NCI-H2081 treated with DMSO at 0.1 percent for 48 hours (cell line): Measurements from ENCODE around the gene WRAP73.

ENCODE experiments used
- DNase-seq: peaks from one replicate; lab custom pipeline; 2025; lab: John Stamatoyannopoulos, UW

The WRAP73 gene

DNA sequence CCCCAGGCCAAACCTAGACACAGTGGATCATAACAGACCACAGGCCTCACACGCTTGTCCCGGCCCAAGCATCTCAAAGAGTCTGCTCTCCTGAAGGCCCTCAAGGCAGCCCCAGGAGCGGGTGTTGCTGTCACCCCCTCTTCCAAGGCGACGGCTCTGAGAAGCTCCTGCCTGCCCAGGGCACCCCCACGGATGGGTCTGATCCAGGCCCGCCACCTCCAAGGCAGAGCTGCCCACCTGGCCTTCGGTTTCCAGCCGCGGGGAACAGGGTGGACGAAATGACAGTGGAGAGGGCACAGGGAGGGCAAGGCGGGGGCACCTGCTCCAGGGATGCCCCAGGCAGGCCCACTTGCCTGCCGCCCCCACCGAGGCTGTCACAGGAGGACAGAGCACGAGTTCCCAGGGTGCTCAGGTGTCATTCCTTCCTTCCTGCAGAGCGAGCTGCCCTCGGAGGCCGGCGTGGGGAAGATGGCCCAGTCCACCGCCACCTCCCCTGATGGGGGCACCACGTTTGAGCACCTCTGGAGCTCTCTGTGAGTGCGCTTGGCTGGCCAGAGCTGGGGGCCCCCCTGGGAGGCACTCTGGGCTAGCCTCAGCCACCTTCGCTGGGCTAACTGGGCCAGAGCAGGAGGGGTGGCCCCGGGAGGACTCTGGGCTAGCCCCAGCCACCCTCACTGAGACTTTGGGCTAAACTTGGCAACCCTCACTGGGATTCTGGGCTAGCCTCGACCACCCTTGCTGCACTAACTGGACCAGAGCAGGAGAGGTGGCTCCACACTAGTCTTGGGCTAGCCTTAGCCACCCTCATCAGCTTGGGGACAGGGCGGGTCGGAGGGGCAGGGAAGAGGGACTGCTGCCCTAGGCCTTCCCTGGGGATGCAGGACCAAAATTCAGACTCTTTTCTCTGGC, 32.2 kb upstream of the WRAP73 start:
- no peak for DNase-seq

DNA sequence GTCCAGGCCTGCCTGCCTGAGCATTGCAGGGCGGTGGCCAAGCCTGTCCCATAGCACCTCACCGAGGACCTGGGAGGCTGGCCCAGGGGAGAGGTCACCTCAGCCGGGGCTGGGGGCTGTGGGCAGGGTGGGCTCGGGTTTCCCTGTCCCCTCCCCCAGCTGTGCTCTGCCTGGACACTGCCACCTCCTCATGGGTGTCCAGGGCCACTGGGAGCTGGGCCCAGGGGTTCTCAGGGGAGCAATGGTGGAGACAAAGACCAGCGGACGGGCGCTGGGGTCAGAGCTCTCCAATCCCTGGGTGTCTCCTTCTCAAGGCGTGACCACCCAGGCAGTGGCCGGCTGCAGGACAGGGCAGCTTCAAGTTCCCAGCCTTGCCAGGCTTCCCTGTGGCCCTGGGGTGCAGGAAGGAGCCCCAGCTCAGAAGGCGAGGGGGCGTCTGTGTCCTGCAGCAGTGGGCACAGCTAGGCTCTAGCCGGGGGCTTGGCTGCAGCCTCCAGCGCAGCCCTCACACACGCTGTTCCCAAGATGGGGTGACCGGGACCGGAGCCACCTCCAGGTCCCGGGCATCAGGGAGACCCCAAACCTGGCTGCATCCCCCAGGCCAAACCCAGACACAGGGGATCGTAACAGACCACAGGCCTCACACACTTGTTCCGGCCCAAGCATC, 31.5 kb upstream of the WRAP73 start:
- DNase-seq: no peak

DNA sequence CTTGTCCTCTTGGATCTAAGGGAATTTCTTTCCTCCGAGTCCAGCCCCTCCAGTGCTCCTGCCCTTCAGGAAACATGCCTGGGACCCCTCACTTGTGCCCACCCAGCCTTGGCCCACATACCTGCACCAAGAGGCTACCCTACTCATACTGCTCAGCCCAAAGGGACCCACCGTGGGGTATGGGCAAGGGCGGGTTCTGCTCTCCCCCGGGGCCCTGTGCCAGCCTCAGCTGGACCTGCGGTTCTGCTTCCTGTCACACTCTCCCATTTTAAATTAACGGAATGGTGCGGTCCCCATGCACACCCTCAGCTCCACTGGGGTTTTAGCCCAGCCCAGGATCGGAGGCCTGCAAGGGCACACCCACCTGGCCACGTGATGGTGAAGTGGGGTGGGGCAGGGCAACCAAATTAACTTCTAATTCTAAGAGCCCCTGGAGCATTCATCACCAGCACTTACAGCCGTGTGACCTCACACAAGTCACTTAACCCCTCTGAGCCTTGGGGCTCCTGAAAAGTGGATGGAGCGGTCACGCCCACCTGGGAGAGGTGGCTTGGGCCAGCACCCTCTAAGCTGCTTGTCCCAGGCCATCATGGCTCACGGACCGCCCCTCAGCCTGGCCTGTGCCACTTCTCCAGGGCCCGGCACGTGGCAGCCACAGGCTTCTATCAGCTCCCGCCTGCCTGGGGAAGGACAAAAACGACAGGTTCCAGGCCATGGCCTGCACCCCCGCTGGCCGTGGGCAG, 30.8 kb upstream of the WRAP73 start:
- no peak for DNase-seq

DNA sequence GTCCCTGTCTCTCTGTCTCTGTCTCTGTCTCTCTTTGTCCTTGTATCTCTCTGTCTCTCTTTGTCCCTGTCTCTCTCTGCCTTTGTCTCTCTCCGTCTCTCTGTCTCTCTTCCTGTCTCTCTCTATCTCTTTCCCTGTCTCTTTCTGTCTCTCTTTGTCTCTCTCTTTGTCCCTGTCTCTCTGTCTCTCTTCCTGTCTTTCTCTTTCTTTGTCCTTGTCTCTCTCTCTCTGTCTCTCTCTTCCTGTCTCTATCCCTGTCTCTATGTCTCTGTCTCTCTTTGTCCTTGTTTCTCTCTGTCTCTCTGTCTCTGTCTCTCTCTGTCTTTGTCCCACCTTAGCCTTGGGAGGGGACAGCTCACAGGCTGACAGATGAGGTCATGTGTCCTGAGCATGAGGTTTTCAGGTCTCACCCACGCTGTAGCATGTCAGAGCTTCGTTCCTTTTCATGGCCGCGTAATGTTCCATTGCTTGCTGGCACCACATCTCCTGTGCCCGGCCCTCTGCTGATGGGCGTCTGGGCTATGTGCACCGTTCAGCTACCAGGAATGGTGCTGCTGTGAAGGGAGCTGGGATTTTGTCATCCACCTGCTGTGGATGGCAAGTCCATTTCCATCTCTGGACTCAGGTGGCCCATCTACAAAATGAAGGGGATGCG, 30.0 kb upstream of the WRAP73 start:
- DNase-seq: no peak

DNA sequence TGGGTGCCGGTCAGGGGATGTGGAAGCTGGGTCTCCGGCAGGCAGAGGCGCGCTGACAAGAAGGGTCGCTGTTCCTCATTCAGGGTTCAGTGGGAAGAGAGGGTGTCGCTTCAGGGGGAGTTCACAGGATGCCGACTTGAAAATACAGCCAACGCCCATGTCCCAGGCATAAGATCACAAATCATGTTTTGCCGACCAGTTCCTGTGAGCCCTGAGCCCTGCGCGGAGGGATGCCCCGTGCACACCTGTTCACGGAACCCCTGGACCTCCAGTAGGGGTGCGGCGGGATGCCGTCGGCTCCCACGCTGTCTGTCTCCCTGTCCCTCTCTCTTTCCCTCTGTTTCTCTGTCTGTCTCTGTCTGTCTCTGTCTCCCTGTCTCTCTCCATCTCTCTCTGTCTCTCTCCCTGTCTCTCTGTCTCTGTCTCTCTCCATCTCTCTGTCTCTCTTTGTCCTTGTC, 29.2 kb upstream of the WRAP73 start:
- DNase-seq: no peak

DNA sequence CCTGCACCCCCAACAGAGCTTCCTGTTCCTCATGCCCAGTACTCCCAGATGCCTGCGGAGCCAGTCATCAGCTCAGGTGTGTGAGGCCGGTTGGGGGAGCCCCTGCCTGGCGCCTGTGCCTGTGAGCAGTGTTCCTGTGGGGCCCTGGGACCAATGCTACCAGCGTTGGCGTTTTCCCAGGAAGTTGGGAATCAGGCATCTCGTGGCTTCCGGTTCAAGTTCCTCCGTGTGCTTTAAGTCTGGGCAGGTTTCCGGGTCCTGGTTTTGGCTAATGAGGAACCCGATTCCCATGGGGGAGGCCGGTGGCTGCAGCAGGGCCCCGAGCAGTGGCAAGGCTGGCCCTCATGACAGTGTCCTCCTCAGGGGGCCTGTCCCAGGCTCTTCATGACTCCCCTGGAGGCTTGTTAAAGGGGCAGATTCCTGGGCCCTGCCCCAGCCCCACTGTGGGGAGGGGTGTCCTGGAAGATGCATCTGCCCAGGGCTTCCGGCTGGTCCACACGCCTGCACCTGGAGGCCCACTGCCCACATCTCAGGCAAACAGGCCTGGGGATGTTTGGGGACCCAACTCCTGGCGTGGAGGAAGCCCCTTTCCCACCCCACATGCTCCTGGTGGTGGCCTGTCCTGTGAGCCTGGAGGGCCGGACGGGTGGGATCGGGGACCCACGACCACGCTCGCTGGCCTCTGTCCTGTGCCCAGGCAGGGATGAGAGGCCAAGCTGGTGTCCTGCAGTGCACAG, 28.6 kb upstream of the WRAP73 start:
- DNase-seq: no peak

DNA sequence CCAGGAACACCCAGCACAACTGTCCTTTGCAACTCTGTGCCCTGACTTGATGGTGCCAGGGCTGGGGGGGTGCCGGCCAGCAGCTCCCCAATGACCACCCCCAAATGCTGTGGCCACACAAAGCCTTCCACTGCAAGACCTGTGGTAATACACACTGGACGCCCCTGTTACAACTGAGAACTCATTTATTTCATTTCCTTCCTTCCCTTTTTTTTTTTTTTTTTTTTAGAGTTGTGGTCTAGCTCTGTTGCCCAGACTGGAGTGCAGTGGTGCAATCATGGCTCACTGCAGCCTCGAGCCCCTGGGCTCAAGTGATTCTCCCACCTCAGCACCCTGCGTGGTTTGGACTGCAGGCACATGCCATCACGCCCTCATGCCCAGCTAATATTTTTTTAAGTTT, 27.6 kb upstream of the WRAP73 start:
- DNase-seq: no peak

DNA sequence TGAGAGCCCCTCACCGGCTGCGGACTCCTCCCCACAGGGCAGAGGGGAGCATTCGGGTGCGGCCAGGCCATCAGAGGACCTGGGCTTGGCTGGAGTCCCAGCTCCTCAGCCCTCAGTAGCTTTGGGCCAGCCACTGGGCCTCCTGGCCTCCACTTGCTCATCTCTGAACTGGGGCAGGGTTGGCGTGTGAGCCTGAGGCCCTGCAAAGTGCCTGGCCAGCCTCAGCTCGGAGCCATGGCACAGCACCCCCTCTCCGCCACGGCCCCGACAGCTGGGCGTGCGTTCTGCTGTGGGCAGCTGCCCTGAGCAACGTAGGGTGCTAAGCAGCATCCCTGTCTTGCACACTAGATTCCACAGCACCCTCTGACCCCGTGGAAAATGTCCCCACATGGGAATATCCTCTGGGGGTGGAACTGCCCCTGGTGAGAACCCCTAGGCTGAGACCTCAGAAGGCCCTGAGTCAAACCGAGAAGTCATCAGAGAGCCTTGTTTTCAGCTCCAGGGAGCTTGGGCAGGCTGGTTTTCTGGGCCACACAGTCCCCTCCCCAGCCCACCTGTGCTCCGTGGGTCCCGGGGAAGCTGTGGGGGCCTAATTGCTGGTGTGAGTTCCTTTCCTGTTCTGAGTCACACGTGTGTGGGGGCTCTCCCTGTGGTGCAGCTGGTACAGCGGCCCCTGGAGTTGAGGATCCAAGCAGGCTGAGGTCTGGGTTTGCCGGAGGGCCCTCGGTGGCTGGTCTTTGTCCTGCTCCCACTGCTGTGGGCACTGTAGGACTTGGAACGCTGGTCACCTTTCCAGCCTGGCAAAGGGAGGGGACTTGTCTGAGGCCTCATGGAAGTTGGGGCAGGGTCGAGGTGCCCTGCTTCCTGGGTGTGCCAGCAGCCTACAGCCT, 26.9 kb upstream of the WRAP73 start:
- no peak for DNase-seq

DNA sequence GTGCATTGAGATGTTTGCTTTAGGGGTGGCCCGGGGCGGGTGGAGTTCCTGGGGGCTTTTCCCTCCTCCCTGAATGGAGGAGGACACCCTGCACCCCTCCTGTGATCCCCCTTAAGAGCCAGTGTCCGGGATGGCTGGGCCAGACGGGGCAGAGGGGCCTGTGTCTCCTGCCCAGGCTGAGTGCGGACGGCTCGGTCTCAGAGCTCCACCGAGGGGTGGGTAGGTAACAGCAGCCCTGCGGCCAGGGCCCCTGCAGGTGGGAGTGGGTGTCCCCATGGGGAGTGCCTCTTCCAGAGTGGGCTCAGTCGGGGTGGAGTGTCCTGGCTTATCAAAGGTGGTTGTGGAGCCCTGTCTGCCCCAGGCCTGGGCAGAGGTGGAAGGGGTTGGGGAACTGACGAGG, 25.5 kb upstream of the WRAP73 start:
- DNase-seq: no peak

DNA sequence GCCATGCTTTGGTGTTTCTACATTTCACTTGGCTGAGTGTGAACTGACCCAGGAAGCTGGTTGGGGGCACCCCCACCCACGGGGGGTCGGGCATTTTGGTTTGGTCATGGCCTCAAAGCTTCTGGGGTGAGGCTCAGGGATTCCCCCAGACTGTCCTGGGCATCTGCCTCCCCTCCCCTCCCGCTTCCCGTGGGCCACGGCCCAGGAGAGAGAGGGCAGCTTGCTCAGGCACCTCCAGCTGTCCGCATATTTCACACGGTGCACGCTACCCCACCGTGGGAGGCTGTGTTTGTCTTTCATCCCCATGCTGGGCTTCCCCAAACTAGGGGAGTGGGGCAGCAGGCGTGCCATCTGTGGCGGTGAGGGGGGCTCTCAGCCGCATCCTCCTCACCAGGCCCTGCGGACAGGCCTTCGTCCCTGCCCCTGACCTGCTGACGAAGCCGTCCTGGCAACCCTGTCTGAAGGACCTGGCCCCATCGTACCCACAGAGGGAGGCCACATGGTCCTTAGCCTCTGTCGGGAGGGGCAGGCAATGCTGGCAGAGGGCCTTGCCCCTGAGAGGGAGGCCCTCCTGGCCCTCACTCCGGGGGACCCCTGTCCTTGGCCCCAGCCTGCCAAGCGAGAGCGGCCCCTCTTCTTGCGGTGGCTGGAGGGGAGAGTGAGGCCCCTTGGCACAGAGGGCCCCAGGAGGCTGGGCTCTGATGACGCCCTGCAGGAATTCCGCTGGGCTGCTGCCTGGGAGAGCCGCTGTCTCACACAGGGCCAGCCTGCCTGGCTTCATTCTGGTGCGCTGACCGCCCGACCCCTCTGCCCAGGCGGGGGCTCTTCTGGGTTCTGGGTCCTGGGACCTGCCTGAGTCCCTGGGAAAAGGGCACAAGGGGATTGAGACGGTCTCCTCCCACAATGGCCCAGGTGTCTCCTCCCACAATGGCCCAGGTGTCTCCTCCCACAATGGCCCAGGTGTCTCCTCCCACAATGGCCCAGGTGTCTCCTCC, 24.5 kb upstream of the WRAP73 start:
- DNase-seq: no peak

DNA sequence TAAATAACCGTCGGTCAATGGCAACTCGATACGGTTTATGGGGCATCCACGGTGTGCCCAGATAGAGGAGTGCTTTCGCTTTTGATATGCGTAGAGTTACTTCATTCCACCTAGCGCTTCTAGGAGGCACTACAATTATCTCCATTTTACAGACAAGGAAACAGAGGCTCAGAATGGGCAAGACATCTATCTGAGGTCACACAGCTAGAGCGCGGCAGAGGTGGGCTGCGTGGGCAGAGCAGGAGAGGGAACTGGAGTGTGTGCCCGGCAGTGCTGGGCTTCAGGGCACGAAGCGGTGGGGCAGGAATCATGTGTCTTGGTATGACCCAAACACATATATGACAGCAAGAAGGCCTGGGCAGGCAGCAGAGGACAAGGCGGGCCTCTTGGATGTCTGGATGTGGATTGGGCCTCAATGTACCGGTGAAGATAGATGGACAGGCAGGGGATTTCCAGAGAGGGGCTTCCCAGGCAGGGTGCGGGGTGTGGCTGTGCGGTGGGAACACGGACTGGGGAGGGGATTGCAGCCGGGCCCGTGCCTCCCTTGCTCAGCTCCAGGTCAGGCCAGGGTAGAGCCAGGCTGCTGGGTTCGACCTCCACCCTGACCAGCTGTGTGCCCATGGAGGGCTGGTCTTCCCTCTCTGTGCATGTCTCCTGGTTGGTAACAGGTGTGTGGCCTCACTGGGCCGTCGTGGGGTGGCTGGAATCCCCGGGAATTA, 23.6 kb upstream of the WRAP73 start:
- no peak for DNase-seq

DNA sequence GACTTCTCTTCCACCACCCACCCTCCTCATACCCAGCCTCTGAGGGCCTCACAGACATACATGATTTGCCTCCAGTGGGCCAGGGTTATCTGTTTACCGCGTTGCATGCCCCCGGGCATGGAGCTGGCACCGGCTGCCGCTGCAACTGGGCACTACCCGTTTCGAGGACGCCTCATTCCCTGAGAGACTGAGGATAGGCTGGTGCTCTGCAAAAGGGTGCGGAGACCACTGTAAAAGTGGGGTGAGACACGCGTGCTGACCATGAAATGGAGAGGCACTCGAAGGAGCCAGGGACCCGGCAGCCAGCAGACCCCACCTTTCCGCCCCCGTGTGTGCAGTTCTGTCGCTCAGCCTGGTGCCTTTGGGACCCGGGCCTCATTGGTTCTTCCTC, 23.1 kb upstream of the WRAP73 start:
- no peak for DNase-seq

DNA sequence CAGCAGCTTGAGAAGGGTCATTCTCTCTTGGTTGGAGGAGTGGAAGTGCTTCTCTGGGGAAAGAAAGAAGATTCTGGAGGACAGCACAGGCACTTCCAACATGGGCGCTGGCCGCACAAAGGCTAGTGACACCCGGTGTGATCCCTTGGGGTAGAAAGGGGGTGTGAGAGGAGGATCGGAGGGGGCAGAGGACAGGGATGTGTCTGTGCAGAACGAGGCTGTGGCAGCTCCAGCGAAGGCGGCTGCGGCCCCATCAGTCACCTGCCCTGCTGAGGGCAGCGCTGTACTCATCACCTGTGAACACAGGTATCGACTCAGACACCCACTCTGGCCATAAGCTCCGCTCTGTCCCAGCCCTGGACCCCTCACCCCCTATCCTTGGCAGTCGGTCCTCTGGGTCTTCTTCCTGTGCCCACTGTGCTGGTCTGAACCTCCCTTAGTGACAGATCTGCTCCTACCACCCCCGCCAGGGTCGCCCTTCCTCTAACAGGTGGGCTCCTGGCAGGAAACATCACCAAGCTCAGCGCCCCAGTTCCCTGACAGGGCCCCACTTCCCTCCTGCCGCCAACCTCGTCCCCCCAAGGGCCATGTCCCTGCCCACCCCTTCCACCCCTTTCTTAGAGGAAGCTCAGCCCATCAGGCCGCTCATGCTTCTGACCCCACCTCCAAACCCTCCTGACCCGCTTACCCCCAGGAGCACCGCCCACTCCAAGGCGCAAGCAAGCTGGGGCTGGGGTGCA, 22.5 kb upstream of the WRAP73 start:
- DNase-seq: no peak

DNA sequence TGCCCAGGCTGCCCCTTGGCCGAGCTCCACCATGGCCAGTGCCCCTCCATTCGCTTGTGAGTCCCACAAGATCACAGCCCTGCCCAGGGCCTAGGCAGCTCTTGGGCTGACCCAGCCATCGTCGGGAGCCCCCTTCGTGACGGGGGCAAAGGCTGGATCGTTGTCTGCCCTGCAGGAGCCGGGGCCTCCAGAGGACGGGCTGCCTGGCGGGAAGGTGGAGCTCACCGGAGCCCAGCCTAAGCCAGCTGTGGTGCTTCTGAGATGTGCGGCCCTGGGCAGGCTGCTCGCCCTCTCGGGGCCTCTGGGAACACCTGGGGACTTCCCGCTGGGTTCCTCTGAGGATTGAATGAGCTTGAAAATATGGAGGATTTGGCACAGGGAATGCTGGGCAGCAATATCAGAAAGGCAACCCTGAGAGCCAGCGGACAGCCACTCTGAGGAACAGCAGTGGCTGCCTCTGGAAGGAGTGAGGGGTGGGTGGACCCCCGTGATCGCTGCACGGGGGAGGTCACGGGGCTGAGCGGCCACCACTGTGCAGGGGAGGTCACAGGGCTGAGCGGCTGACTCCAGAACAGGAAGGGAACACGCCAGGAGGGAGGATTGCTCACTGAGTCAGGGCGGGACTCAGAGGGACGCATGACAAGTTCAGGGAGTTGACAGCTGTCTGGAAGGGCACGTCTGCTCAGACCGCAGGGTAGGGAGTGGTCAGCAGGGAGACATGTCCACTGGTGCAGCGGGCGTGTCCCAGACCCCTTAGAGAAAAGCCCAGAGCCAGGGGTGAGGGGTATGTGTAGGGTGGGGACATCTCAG, 21.7 kb upstream of the WRAP73 start:
- no peak for DNase-seq

DNA sequence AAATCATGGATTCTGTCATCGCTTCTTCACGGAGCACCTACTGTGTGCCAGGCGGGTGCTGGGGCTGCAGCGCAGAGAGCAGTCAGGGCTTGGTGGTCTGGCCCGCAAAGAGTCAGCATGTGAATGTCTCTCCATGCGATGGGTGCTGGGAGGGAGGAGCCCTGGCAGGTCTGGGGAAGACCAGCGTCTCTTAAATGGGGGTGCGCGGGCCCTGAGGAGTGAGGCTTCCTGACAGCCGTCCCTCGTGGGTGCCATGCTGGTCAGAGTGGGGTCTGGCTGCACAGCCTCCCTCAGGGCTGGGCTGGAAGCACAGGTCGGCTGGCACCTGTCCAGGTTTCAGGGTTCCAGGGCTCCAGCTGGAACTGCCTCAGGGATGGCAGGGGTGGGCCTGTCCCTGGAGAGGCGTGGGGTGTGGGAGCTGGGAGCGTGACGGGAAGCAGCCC, 20.9 kb upstream of the WRAP73 start:
- no peak for DNase-seq

DNA sequence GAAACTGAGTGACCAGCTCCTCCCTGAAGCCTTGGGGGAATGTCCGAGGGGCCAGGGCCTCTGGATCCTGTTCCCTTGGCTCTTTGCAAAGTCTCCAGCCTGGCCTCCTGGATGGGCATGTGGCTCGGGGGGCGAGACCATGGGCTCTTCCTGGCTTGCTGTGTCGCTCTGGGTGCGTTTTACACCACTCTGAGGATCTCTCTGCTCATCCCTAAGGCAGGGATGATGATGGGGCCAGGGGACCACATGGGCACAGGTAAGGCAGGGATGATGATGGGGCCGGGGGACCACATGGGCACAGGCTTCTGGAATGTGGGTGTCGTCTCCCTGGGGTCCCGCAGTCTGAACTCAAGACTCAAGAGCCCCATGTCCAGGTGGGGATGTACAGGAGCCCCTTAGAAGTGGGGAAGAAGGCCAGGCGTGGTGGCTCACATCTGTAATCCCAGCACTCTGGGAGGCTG, 20.1 kb upstream of the WRAP73 start:
- DNase-seq: no peak

DNA sequence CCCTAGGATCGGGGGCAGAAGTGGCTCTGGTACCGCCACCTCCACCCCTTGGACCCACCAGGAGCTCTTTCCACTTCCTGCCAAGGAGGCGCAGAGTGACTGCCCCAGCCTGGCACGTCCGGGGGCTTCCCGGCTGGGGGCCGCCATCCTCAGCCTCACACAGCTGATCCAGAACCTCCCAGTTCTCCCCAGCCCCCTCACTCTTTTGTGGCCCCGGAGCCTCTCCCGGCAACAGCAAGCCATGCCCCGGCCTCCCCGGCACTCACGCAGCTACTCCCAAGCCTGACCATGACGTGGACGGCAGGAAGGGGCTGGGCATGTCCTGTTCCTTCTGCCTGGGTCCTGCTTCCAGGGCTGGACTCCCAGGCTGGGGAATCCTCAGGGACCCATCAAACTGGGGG, 19.5 kb upstream of the WRAP73 start:
- DNase-seq: no peak
